IMR-90 (cell line): ENCODE measurements around the gene FALEC. TPM values are rescaled to one million over a fixed set of nuclear protein-coding genes. Genes with fewer than 3 reads are reported as not detected.

Experiments used
- ATAC-seq: fragments of 200-7000 bp; cut with Tn5 transposase; 2 replicates; pipeline ENCODE4 v1.9.1; 2020; ENCODE audit warnings: low read depth, mild to moderate bottlenecking, moderate library complexity
- BruUV-seq: library from RNA; stranded (reverse); fragments of 400-500 nt; replicated peaks from 2 replicates; lab custom pipeline; 2021; lab: Mats Ljungman, UMichigan
- CTCF ChIA-PET: fragments of 300-600 bp; formaldehyde crosslinking; extraction: SDS; loops from one replicate; lab custom pipeline; 2021; ENCODE audit warnings: antibody characterized with exemption; lab: Yijun Ruan, JAX
- POLR2A ChIA-PET: fragments of 300-600 bp; sonication (Branson Sonifier 250); formaldehyde crosslinking; loops from one replicate; lab custom pipeline; 2022; ENCODE audit warnings: antibody characterized with exemption; ENCODE audit not compliant: unreplicated experiment; lab: Charles Lee
- DNase-seq: peaks from one replicate; pipeline ENCODE4 v3.0.0; 2013
- H2AFZ ChIP-seq: replicated peaks from 2 replicates; pipeline ENCODE3; 2013; ENCODE audit warnings: low read length, mild to moderate bottlenecking; ENCODE audit not compliant: poor library complexity
- H2AK5ac ChIP-seq: 2 replicates; pipeline ENCODE4 v1.6.1; 2013; ENCODE audit warnings: low read depth, low read length, inconsistent platforms
- H2AK9ac ChIP-seq: replicated peaks from 2 replicates; pipeline ENCODE3; 2013; ENCODE audit warnings: mild to moderate bottlenecking, low read depth, low read length, moderate library complexity; ENCODE audit not compliant: poor library complexity
- H2BK120ac ChIP-seq: 2 replicates; pipeline ENCODE4 v1.6.1; 2013; ENCODE audit warnings: low read depth, low read length, inconsistent platforms
- H2BK15ac ChIP-seq: 3 replicates; pipeline ENCODE4 v1.6.1; 2013; ENCODE audit warnings: low read depth, low read length, inconsistent platforms
- H2BK20ac ChIP-seq: 2 replicates; pipeline ENCODE4 v1.6.1; 2013; ENCODE audit warnings: low read depth, mild to moderate bottlenecking, inconsistent platforms, low read length, moderate library complexity
- H2BK5ac ChIP-seq: 2 replicates; pipeline ENCODE4 v1.6.1; 2013; ENCODE audit warnings: mild to moderate bottlenecking, low read depth, low read length, inconsistent platforms; ENCODE audit not compliant: poor library complexity, severe bottlenecking
- H3K14ac ChIP-seq: replicated peaks from 2 replicates; pipeline ENCODE4 v1.6.1; 2013; ENCODE audit warnings: low read depth, low read length, inconsistent platforms
- H3K18ac ChIP-seq: 2 replicates; pipeline ENCODE4 v1.6.1; 2013; ENCODE audit warnings: low read depth, low read length, control low read depth
- H3K23ac ChIP-seq: 2 replicates; pipeline ENCODE4 v1.6.1; 2013; ENCODE audit warnings: low read depth, low read length, inconsistent platforms
- H3K27ac ChIP-seq: 2 replicates; pipeline ENCODE4 v1.5.1; 2013; ENCODE audit warnings: mild to moderate bottlenecking, control low read depth, low read length; ENCODE audit not compliant: insufficient read depth
- H3K27me3 ChIP-seq: 2 replicates; pipeline ENCODE4 v1.6.1; 2013; ENCODE audit warnings: low read length; ENCODE audit not compliant: control insufficient read depth, insufficient read depth
- H3K36me3 ChIP-seq: 2 replicates; pipeline ENCODE4 v1.6.1; 2013; ENCODE audit warnings: low read length, mixed read lengths; ENCODE audit not compliant: control insufficient read depth, insufficient read depth
- H3K4ac ChIP-seq: 2 replicates; pipeline ENCODE4 v1.6.1; 2013; ENCODE audit warnings: low read depth, low read length, inconsistent platforms
- H3K4me1 ChIP-seq: 2 replicates; pipeline ENCODE4 v1.6.1; 2013; ENCODE audit warnings: low read length, mixed read lengths; ENCODE audit not compliant: control insufficient read depth, insufficient read depth
- H3K4me2 ChIP-seq: 2 replicates; pipeline ENCODE4 v1.6.1; 2013; ENCODE audit warnings: low read depth, mild to moderate bottlenecking, control low read depth, low read length, moderate library complexity
- H3K4me3 ChIP-seq: 2 replicates; pipeline ENCODE4 v1.5.1; 2013; ENCODE audit warnings: low read depth, mild to moderate bottlenecking, control low read depth, low read length, moderate library complexity; ENCODE audit not compliant: insufficient read depth
- H3K56ac ChIP-seq: 2 replicates; pipeline ENCODE4 v1.6.1; 2013; ENCODE audit warnings: low read length, inconsistent platforms; ENCODE audit not compliant: insufficient read depth; ENCODE audit errors: extremely low read depth
- H3K79me1 ChIP-seq, 2 experiments: 2 replicates each; pipeline ENCODE4 v1.6.1; 2013; ENCODE audit warnings: low read length in 2 of 2, inconsistent platforms in 1 of 2, low read depth in 1 of 2
- H3K9ac ChIP-seq: 2 replicates; pipeline ENCODE4 v1.6.1; 2013; ENCODE audit warnings: low read depth, low read length, control low read depth
- H3K9me1 ChIP-seq: 2 replicates; pipeline ENCODE4 v1.6.1; 2013; ENCODE audit warnings: low read length, inconsistent platforms; ENCODE audit not compliant: insufficient read depth
- H3K9me3 ChIP-seq: 2 replicates; pipeline ENCODE4 v1.6.1; 2013; ENCODE audit warnings: low read length; ENCODE audit not compliant: control insufficient read depth, insufficient read depth
- H4K20me1 ChIP-seq: 2 replicates; pipeline ENCODE4 v1.6.1; 2013; ENCODE audit warnings: low read length, inconsistent platforms; ENCODE audit not compliant: insufficient read depth
- H4K5ac ChIP-seq: 2 replicates; pipeline ENCODE4 v1.6.1; 2013; ENCODE audit warnings: mild to moderate bottlenecking, low read depth, low read length, control low read depth
- H4K8ac ChIP-seq, 2 experiments: 2 replicates each; pipeline ENCODE4 v1.6.1; 2013; ENCODE audit warnings: low read depth in 2 of 2, low read length in 2 of 2, control low read depth in 1 of 2, inconsistent platforms in 1 of 2
- H4K91ac ChIP-seq: 2 replicates; pipeline ENCODE4 v1.6.1; 2013; ENCODE audit warnings: low read depth, low read length, inconsistent platforms; ENCODE audit not compliant: insufficient read depth
- CEBPB ChIP-seq: IDR thresholded peaks from 2 replicates; pipeline ENCODE4 v1.6.1; 2012; ENCODE audit warnings: low read depth, low read length, improper control_type of control experiment
- CHD1 ChIP-seq: IDR thresholded peaks from 2 replicates; pipeline ENCODE4 v1.6.1; 2012; ENCODE audit warnings: low read depth, low read length, improper control_type of control experiment
- CTCF ChIP-seq: conservative IDR thresholded peaks from 2 replicates; pipeline ENCODE4 v1.5.1; 2012; ENCODE audit warnings: mild to moderate bottlenecking, low read depth, low read length, improper control_type of control experiment
- ELK1 ChIP-seq: fragments of 150-350 bp; IDR thresholded peaks from 2 replicates; pipeline ENCODE4 v1.6.1; 2016; ENCODE audit warnings: low read depth, mild to moderate bottlenecking, low read length, moderate library complexity, borderline replicate concordance
- NFE2L2 ChIP-seq: fragments of 150-350 bp; IDR thresholded peaks from 2 replicates; pipeline ENCODE4 v1.6.1; 2016; ENCODE audit warnings: low read depth, mild to moderate bottlenecking, low read length
- SMC3 ChIP-seq: fragments of 150-350 bp; IDR thresholded peaks from 2 replicates; pipeline ENCODE4 v1.6.1; 2016; ENCODE audit warnings: low read depth, mild to moderate bottlenecking, antibody characterized with exemption, low read length, moderate library complexity
- WGBS, 2 experiments: methylation state at CpG; one replicate each; pipeline versions ENCODE4 v1.1.5 to v1.1.7; 2013; ENCODE audit warnings: missing lambda C conversion rate in 2 of 2; ENCODE audit not compliant: insufficient read length in 1 of 2; ENCODE audit errors: extremely low coverage in 2 of 2; 5-methylcytosine and 5-hydroxymethylcytosine counted together
- dilution Hi-C: fragments of 300-500 bp; cut with HindIII; formaldehyde crosslinking; loops from one replicate; pipeline ENCODE4 v1.14.3; 2018; ENCODE audit warnings: low sequenced_read_pairs; ENCODE audit not compliant: unreplicated experiment
- in situ Hi-C: fragments of 300-500 bp; cut with MboI; formaldehyde crosslinking; loops from 3 replicates; pipeline ENCODE4 v1.14.3; 2019; ENCODE audit warnings: low sequenced_read_pairs, inconsistent platforms, mixed read lengths
- intact Hi-C: fragments of 100-400 bp; cut with micrococcal nuclease; formaldehyde crosslinking; loops from 2 replicates; pipeline ENCODE4 v1.10.0; 2022
- polyA plus RNA-seq, 3 experiments: library from polyadenylated mRNA; depleted of rRNA; stranded (reverse); fragments of >200 nt; gene quantifications; 2 replicates each; pipeline ENCODE4 v1.2.3, GENCODE V29; 2012; ENCODE audit warnings: low replicate concordance in 1 of 3
- total RNA-seq: library from RNA; depleted of rRNA; stranded (reverse); fragments of >200 nt; gene quantifications from 2 replicates; pipeline ENCODE4 v1.2.3, GENCODE V29; 2012
- TF ChIP-seq, protein P1 (sequence below): fragments of 150-350 bp; IDR thresholded peaks from 2 replicates; pipeline ENCODE4 v1.6.1; 2017; ENCODE audit warnings: mild to moderate bottlenecking, antibody characterized with exemption, low read length, low read depth

Gene FALEC
- total and polyA plus RNA-seq, 2 of the 4 experiments (the other 2 are of a cell fraction) = not detected

- Histone ChIP-seq H3K56ac (no peak overlapping the region), H3K79me1 (peaks cover 0 to 19% of the 10 kb centered on the region in 2 experiments; a peak in 2 of 4 replicates), H4K20me1 (no peaks in the 10 kb centered on the region; the same call in 1 of the 2 replicates), H3K36me3 (no peaks in the 10 kb centered on the region), H4K91ac (no peak overlapping the region), H3K23ac (no peak overlapping the region), H3K14ac (no peak overlapping the region), H2BK120ac (no peak overlapping the region), H3K4me2 (no peak overlapping the region), H2BK15ac (no peak overlapping the region), H2AK9ac (no peak overlapping the region), H3K9me1 (0 out of 2 replicates have a peak, but pooled peaks cover 3% of the 10 kb centered on the region), H3K18ac (no peak overlapping the region), H3K9ac (no peak overlapping the region), H3K27me3 (no peaks in the 10 kb centered on the region), H3K4me3 (no peak overlapping the region), H3K4me1 (peaks cover 10% of the 10 kb centered on the region), H2AFZ (no peak overlapping the region), H2AK5ac (no peak overlapping the region), H3K9me3 (no peaks in the 10 kb centered on the region), H2BK20ac (no peak overlapping the region), H4K8ac (no peak overlapping the region), H3K4ac (no peak overlapping the region), H2BK5ac (no peak overlapping the region), H4K5ac (no peak overlapping the region), H3K27ac (no peak overlapping the region)
- dilution Hi-C loops (no loop called here), intact Hi-C loops (no loop called here), in situ Hi-C loops (no loop called here)
- no peak for TF ChIP-seq NFE2L2
- no peak for TF ChIP-seq ELK1
- TF ChIP-seq CEBPB = no peak
- TF ChIP-seq CHD1 = no peak
- TF ChIP-seq, protein P1, sequence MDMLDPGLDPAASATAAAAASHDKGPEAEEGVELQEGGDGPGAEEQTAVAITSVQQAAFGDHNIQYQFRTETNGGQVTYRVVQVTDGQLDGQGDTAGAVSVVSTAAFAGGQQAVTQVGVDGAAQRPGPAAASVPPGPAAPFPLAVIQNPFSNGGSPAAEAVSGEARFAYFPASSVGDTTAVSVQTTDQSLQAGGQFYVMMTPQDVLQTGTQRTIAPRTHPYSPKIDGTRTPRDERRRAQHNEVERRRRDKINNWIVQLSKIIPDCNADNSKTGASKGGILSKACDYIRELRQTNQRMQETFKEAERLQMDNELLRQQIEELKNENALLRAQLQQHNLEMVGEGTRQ = no peak
- no peak for TF ChIP-seq CTCF
- TF ChIP-seq SMC3 = no peak
- WGBS, 2 experiments = 100% methylated on average over 1 of the region's 16 CpGs; no CpG with 5 or more reads in 1 of the 2 experiments
- POLR2A ChIA-PET = interaction anchor here (1.1 kb wide), 1 partner anchor 10 kb away, joined by 7 read pairs; no protein-coding TSS in a partner anchor
- no TSS peak for BruUV-seq
- DNase-seq (no peak), ATAC-seq (no peak)
- CTCF ChIA-PET = interaction anchor here (0.6 to 1.2 kb wide), 2 partner anchors 17 to 59 kb away, joined by 4 to 5 read pairs; no protein-coding TSS in a partner anchor
Measured at GRCh38 chr1:150546294-150546937, 30.9 kb downstream of the FALEC start.
